ENCODE data around the gene SERHL2. TPM values are rescaled to one million over a fixed set of nuclear protein-coding genes. Genes with fewer than 3 reads are reported as not detected.

SERHL2 gene
- total RNA-seq, 1 experiment from 2014 or later, result 1.4 TPM

Small RNA genes lying within 50 kb of the gene (small RNA-seq; reads per million reads assigned to genes)
- gene RN7SKP80 (0 to 0.76 reads per million in 2 experiments), gene RNU6-513P (0 reads per million in 2 experiments)

Other genes with a start within 250 kb of the SERHL2 start
- not detected in 2 replicates for gene NFAM1, start 121.6 kb upstream of the SERHL2 start, total RNA-seq (2014; rRNA removed; shearing (Covaris generic))
- gene RRP7A, start 34.2 kb upstream of the SERHL2 start, total RNA-seq (2014; rRNA removed; shearing (Covaris generic)), result 16.8 and 20.3 TPM in 2 replicates
- 15.1 and 20.1 TPM in 2 replicates for gene POLDIP3, start 60.9 kb downstream of the SERHL2 start, total RNA-seq (2014; rRNA removed; shearing (Covaris generic))
- gene ATP5MGL, start 86.6 kb downstream of the SERHL2 start, total RNA-seq (2014; rRNA removed; shearing (Covaris generic)), result 0.54 TPM in 1 of 2 replicates, not detected in the other
- 29.5 and 31.8 TPM in 2 replicates for gene CYB5R3, start 95.4 kb downstream of the SERHL2 start, total RNA-seq (2014; rRNA removed; shearing (Covaris generic))
- 9.8 and 10.4 TPM in 2 replicates for gene A4GALT, start 166.9 kb downstream of the SERHL2 start, total RNA-seq (2014; rRNA removed; shearing (Covaris generic))

Measured in NCI-H460 (cell line).